ENCODE measurements around the gene APOBEC3B.
"Not testable (repeated sequence)": the region's sequence is repeated elsewhere in the genome, so short reads cannot be mapped to it uniquely, and the experiment has no call there.

The APOBEC3B gene

DNA sequence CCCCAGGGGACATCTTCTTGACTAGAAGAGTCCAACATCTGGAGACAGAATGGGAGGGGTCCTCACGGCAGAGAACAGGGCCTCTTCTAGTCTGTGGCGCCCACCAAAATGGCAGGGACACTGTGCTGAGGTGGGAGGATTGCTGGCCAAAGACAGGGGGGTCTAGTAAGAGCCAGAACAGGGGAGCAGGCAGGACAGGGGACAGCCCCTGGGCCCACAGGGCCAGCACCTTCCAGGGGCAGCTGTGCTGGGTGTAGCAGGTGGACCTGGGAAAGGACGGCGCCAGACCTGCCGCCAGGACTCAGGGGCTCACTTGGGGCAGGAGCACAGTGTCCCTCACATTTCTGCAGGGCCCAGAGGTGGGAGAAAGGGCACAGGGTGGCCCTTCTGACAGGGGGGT is 25.6 kb upstream of the APOBEC3B start:
- no peak for DNase-seq (ENCODE audit: low read depth)
- TF ChIP-seq, protein P1, sequence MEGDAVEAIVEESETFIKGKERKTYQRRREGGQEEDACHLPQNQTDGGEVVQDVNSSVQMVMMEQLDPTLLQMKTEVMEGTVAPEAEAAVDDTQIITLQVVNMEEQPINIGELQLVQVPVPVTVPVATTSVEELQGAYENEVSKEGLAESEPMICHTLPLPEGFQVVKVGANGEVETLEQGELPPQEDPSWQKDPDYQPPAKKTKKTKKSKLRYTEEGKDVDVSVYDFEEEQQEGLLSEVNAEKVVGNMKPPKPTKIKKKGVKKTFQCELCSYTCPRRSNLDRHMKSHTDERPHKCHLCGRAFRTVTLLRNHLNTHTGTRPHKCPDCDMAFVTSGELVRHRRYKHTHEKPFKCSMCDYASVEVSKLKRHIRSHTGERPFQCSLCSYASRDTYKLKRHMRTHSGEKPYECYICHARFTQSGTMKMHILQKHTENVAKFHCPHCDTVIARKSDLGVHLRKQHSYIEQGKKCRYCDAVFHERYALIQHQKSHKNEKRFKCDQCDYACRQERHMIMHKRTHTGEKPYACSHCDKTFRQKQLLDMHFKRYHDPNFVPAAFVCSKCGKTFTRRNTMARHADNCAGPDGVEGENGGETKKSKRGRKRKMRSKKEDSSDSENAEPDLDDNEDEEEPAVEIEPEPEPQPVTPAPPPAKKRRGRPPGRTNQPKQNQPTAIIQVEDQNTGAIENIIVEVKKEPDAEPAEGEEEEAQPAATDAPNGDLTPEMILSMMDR (conservative IDR thresholded peaks at IDR 0.05; ENCODE audit: low read length), result no peak
- no peak overlapping the region for H3K4me3 ChIP-seq (ENCODE audit: low read length)

DNA sequence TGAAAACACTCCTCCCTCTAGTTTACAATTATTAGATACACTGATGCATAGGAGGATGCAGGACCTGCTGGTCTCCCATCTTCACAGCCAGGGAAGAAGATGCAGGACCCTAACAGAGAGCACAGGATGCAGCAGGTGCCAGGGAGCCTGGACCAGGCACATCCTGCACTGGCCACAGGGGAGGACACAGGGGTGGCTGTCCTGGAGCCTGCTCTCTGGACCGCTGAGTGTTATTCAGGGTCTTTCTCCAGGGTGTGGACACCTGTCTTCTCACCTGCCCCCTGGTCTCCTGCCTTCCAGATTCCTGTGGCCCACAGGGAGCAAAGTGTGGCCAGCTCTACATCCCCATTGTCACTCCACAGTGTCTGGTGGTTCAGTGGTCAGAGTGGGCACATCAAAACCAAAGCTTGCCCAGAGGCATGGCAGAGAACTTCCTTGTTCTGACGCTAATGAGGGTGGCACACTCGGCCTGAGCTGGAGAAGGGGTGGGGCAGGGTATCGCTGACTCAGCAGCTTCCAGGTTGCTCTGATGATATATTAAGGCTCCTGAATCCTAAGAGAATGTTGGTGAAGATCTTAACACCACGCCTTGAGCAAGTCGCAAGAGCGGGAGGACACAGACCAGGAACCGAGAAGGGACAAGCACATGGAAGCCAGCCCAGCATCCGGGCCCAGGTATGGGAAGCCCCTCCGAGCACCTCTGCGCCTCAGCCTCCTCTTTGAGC is 24.9 kb upstream of the APOBEC3B start, which contains the start of gene APOBEC3A:
TSS of gene APOBEC3A (plus strand) at position 564 of the 725 bp plus-strand sequence. CDS start at position 647, 83 bp downstream.
- TF ChIP-seq, protein P1 (conservative IDR thresholded peaks at IDR 0.05; ENCODE audit: low read length), result no peak
- DNase-seq (ENCODE audit: low read depth), result no peak
- H3K4me3 ChIP-seq (ENCODE audit: low read length), result no peak within 1 kb of the TSS

DNA sequence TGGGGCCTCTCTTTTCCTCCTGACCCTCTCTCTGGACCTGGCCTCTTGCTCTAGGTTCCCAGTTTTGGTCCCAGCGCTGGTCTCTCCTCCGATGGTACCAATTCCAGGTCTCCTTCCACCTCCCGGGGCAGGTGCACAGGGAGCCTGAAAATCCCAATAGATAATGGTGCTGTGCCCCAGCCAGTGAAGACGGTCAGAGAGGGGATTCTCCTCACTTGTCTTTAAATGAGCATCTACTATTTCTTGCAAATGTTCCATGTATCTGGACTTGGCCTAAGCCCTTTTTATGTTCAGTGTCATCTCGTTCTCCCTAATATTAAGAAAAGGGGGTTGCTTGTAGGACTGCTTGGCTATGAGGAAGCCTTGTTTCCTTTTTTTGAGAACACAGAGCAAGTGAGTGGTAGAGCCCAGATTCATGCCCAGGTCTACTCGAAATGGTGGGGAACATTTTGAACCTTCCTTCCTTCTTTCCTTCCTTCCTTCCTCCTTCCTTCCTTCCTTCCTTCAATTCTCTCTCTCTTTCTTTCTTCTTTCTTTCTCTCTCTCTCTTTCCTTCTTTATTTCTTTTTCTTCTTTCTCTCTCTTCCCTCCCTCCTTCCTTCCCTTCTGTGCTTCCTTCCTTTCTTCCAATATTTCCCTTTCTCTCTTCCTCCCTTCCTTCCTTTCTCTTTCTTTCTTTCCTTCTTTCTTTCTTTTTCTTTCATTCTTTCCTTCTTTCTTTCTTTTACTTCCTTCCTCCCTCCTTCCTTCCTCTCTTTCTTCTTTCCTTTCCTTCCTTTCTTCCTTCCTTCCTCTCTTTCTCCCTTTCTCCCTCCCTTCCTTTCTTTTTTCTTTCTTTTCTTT is 24.1 kb upstream of the APOBEC3B start:
- H3K4me3 ChIP-seq (ENCODE audit: low read length), result no peak overlapping the region
- TF ChIP-seq, protein P1 (conservative IDR thresholded peaks at IDR 0.05; ENCODE audit: low read length), result no peak
- no peak for DNase-seq (ENCODE audit: low read depth)

DNA sequence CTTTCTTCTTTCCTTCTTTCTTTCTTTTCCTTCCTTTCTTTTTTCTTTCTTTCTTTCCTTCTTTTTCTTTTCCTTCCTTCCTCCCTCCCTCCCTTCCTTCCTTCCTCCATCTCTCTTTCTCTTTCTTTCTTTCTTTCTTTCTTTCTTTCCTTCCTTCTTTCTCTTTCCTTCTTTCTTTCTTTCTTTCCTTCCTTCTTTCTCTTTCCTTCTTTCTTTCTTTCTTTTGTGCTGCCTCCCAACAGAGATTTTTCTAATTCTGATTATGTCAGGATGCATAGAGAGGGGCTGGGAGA is 23.6 kb upstream of the APOBEC3B start:
- not testable (repeated sequence) for DNase-seq (ENCODE audit: low read depth); H3K4me3 ChIP-seq (ENCODE audit: low read length)

DNA sequence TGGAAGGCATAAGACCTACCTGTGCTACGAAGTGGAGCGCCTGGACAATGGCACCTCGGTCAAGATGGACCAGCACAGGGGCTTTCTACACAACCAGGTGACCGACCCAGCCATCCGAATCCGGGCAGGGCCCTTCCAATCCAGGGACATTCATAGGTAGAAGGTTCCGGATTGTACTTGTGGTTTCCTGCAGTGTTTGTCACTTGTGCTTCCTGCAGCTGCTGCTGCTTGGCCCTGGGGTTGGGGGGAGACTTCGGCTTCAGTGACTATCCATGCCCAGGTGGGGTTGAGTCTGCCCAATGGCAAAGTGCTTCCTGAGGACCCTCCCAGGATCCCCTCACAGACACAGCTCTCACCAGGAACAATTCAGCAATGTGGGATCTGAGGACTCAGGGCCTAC is 22.6 kb upstream of the APOBEC3B start:
- TF ChIP-seq, protein P1 (conservative IDR thresholded peaks at IDR 0.05; ENCODE audit: low read length), result no peak
- no peak for DNase-seq (ENCODE audit: low read depth)
- H3K4me3 ChIP-seq (ENCODE audit: low read length), result no peak overlapping the region

DNA sequence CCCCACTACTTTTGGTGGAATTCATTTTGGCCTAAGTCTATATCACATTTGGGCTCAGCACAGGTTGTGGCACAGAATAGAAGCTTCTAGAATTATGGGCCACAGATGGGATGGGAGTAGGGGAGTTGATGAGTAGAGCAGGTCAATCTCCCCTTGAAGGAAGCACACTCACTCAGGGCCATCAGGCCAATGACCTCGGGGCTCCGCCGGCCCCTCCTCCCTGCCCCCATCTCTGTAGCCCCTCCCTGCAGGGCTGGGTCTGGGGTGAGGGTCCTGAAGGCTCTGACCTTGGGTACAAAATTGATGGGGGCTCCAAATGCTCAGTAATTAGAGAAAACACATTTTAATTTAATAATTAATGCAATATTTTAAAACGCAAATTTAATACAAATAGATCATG is 21.5 kb upstream of the APOBEC3B start:
- not testable (repeated sequence) for H3K4me3 ChIP-seq (ENCODE audit: low read length); DNase-seq (ENCODE audit: low read depth)

DNA sequence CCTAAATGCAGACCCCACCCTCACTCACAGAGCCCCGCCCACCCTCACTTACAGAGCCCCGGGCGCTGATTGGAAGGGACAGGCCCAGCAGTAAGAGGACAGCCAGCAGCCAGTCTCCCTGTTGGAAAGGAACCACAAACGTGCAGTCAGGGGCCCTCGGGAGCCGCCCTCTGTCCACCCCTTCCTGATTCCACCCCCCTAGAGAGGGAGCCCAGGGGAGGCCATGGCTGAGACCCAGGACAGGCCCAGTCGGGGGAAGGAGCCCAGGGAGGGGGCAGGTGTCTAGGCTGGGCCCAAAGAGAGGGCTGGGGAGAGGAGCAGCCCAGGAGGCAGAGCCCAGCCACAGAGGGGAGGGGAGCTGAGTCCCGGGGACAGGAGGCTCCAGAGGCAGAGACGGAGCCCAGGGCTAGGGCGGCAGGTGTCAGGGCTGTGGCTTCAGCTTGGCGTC is 18.8 kb upstream of the APOBEC3B start:
- DNase-seq (ENCODE audit: low read depth); H3K4me3 ChIP-seq (ENCODE audit: low read length): not testable (repeated sequence)

DNA sequence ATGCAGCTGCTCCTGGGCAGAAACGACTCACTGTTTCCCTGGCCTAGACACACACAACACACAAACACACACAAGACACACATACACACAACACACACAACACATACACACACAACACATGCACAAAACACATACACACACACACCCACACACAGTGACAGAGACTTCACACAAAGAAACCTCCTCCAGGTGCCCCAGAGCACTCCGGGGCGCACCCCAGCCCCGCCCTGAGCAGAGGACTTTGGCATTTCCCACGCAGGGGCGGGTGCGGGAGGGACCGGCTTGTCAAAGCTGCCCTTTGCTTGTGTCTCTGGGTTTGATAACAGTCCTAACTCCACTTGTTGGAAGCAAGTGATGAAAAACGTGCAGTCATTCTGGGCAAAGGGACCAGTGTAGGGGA is 18.3 kb upstream of the APOBEC3B start:
- TF ChIP-seq, protein P1 (conservative IDR thresholded peaks at IDR 0.05; ENCODE audit: low read length), result no peak
- no peak for DNase-seq (ENCODE audit: low read depth)
- H3K4me3 ChIP-seq (ENCODE audit: low read length), result no peak overlapping the region

All from AG10803 (cell line).